ENCODE results near the gene MSH5. TPM values are rescaled to one million over a fixed set of nuclear protein-coding genes. Genes with fewer than 3 reads are reported as not detected.

Gene MSH5
- polyA plus RNA-seq, 1 donor from 2014 or later: 7.8 TPM

GRCh38 chr6:31768363-31769257, 28.8 kb downstream of the MSH5 start:
- no peaks in the 10 kb centered on the region for H3K27me3 ChIP-seq (ENCODE audit: insufficient read depth, low read depth, low read length)
- no peak overlapping the region for H2AFZ ChIP-seq (ENCODE audit: low read depth, low read length)
- no peak for TF ChIP-seq TAF1 (IDR thresholded peaks at IDR 0.05; ENCODE audit: low read depth)
- no peak for TF ChIP-seq MXI1 (conservative IDR thresholded peaks at IDR 0.05; ENCODE audit: poor library complexity, severe bottlenecking)
- TF ChIP-seq REST (IDR thresholded peaks at IDR 0.05; ENCODE audit: borderline replicate concordance): no peak
- TF ChIP-seq RAD21 (conservative IDR thresholded peaks at IDR 0.05): no peak
- TF ChIP-seq EP300 (conservative IDR thresholded peaks at IDR 0.05; ENCODE audit: poor library complexity, severe bottlenecking): no peak
- no peak for TF ChIP-seq POLR2AphosphoS5 (IDR thresholded peaks at IDR 0.05)
- TF ChIP-seq EZH2 (IDR thresholded peaks at IDR 0.05; ENCODE audit: borderline replicate concordance, insufficient read depth, low read length, poor library complexity, severe bottlenecking): no peak
- no peak for TF ChIP-seq CTCF (IDR thresholded peaks at IDR 0.05; ENCODE audit: poor library complexity, severe bottlenecking)
- no peak for TF ChIP-seq SMC3 (conservative IDR thresholded peaks at IDR 0.05; ENCODE audit: poor library complexity)
- H3F3A ChIP-seq (ENCODE audit: insufficient read depth, low read length, poor library complexity, severe bottlenecking): no peaks in the 10 kb centered on the region
- no peak overlapping the region for H3K9ac ChIP-seq (ENCODE audit: low read length)
- H3K36me3 ChIP-seq (ENCODE audit: insufficient read depth, low read length): no peaks in the 10 kb centered on the region
- H3K4me3 ChIP-seq (ENCODE audit: low read length): no peak overlapping the region
- no peak overlapping the region for H3K4me2 ChIP-seq (ENCODE audit: low read length)
- H3K27ac ChIP-seq (ENCODE audit: low read length): no peak overlapping the region
- no peaks in the 10 kb centered on the region for H4K20me1 ChIP-seq (ENCODE audit: insufficient read depth)
- no peaks in the 10 kb centered on the region for H3K79me2 ChIP-seq (replicated peaks; ENCODE audit: insufficient read depth, low read length)
- no peaks in the 10 kb centered on the region for H3K9me3 ChIP-seq (ENCODE audit: low read length)
- no peaks in the 10 kb centered on the region for H3K9me2 ChIP-seq (ENCODE audit: insufficient read depth, low read length)

- no peaks in the 10 kb centered on the region for H4K20me1 ChIP-seq (ENCODE audit: insufficient read depth)
- H3K9ac ChIP-seq (ENCODE audit: low read length): no peak overlapping the region
- H3K36me3 ChIP-seq (ENCODE audit: insufficient read depth, low read length): no peaks in the 10 kb centered on the region
- no peak overlapping the region for H3K27ac ChIP-seq (ENCODE audit: low read length)
- no peaks in the 10 kb centered on the region for H3K79me2 ChIP-seq (replicated peaks; ENCODE audit: insufficient read depth, low read length)
- TF ChIP-seq POLR2AphosphoS5 (IDR thresholded peaks at IDR 0.05): no peak
- TF ChIP-seq TAF1 (IDR thresholded peaks at IDR 0.05; ENCODE audit: low read depth): no peak
- TF ChIP-seq SMC3 (conservative IDR thresholded peaks at IDR 0.05; ENCODE audit: poor library complexity): no peak
- no peak for TF ChIP-seq EP300 (conservative IDR thresholded peaks at IDR 0.05; ENCODE audit: poor library complexity, severe bottlenecking)
- no peak for TF ChIP-seq MXI1 (conservative IDR thresholded peaks at IDR 0.05; ENCODE audit: poor library complexity, severe bottlenecking)
- TF ChIP-seq RAD21 (conservative IDR thresholded peaks at IDR 0.05): no peak
- no peak for TF ChIP-seq REST (IDR thresholded peaks at IDR 0.05; ENCODE audit: borderline replicate concordance)
- no peak for TF ChIP-seq CTCF (IDR thresholded peaks at IDR 0.05; ENCODE audit: poor library complexity, severe bottlenecking)
- TF ChIP-seq EZH2 (IDR thresholded peaks at IDR 0.05; ENCODE audit: borderline replicate concordance, insufficient read depth, low read length, poor library complexity, severe bottlenecking): no peak
- H2AFZ ChIP-seq (ENCODE audit: low read depth, low read length): no peak overlapping the region
- no peak overlapping the region for H3K4me3 ChIP-seq (ENCODE audit: low read length)
- no peaks in the 10 kb centered on the region for H3K9me3 ChIP-seq (ENCODE audit: low read length)
- H3K9me2 ChIP-seq (ENCODE audit: insufficient read depth, low read length): no peaks in the 10 kb centered on the region
- no peak overlapping the region for H3K4me2 ChIP-seq (ENCODE audit: low read length)
- no peaks in the 10 kb centered on the region for H3F3A ChIP-seq (ENCODE audit: insufficient read depth, low read length, poor library complexity, severe bottlenecking)
- no peaks in the 10 kb centered on the region for H3K27me3 ChIP-seq (ENCODE audit: insufficient read depth, low read depth, low read length)
Measured at GRCh38 chr6:31769684-31770371, 30.0 kb downstream of the MSH5 start.

Data from neural cell (in vitro differentiated cells).